HG03469 (cell line): ENCODE results near the gene SPTSSB.

Source experiments
- ATAC-seq: cut with Tn5 transposase; IDR thresholded peaks from one replicate; pipeline ENCODE4 v1.9.1; 2021; ENCODE audit warnings: mild to moderate bottlenecking, moderate library complexity, moderate number of reproducible peaks; ENCODE audit not compliant: unreplicated experiment

SPTSSB gene

DNA sequence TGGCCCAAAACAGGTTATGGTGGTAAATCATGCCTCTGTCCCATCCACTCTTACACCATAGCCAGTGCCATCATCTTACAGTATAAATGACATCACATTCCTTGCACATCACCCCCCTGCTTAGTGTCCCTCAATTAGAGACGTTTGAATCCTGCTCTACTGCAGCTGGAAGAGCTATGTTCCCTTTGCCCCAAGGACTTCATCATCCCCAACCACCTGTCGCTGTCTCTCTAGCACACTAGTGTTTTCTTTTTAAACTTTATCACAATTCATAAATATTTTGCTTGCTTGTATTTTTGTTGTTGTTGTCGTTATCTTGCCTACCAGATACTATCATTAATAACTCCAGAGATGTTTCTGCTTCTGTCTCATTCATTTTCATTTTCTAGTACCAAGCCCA, 28.7 kb downstream of the SPTSSB start:
- ATAC-seq = no peak

DNA sequence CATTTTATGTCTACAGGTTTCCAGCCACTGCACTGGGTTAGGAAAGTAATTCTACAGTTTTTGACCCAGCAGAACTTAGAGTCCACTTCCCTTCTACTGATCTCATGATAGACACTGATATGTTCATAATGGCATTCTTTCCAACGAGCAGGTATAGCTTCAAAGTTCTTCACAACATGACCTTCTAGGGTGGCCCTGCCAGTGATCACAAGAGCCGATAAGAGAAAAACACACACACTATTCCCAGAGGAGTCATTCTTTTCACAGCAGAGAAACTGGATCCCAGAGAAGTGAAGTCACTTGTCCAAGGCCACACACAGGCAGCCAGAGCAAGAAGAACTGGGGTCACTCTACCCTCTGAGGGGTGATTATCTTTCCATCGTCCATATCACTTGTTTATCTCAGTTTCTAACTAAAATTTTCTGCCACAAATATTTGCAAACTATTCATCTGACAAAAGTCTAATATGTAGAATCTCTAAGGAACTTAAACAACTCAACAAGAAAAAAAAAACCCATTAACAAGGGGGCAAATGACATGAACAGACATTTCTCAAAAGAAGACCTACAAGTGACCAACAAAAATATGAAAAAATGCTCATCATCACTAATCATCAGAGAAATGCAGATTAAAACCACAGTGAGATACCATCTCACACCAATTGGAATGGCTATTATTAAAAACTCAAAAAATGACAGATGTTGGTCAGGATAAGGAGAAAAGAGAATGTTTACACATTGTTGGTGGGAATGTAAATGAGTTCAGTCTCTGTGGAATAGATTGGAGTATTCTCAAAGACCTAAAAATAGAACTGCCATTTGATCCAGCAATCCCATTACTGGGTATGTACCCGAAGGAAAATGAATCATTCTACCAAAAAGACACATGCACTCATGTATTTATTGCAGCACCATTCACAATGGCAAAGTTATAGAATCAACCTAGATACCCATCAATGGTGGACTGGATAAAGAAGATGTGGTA, 31.5 kb downstream of the SPTSSB start:
- no peak for ATAC-seq

DNA sequence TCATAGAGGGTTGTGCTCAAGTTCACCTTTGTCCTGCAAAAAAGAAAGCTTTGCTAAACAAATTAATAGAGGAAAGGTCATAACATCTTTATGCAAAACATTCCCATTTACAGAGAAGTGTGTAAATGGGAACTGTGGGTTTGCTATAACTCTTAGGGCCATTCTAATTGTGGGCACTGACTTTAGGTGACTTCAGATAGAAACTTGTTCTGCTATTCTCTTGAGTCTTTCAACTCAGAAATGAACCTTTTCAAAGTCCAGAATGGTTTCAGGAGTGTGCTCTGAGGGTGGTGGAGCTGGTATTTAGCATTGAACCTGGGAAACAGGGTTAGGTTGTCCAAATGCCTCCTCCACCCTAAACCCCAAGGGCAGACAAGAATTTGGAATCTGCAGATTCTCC, 34.0 kb downstream of the SPTSSB start:
- no peak for ATAC-seq

- no peak for ATAC-seq
Observed at GRCh38 chr3:161336661-161337060, 34.7 kb downstream of the SPTSSB start.

DNA sequence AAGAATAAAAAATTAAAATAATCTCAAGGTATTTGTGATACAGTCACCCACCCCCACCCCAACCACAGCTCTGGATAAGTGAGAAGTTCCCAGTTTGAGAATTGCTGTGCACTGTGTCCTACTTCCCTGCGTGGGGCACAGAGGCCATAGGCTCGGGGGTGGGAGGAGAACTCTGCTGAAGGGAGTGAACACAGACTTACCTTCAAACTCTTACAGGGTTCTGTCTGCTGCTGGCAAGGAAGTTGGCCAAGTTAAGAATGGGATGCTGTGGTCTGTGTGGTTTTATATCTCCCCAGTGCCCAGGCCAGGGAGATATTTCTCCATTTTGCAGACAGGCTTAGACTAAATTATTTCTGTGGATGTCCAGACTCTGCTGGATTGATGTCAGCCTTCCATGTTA, 37.6 kb downstream of the SPTSSB start:
- ATAC-seq = no peak

DNA sequence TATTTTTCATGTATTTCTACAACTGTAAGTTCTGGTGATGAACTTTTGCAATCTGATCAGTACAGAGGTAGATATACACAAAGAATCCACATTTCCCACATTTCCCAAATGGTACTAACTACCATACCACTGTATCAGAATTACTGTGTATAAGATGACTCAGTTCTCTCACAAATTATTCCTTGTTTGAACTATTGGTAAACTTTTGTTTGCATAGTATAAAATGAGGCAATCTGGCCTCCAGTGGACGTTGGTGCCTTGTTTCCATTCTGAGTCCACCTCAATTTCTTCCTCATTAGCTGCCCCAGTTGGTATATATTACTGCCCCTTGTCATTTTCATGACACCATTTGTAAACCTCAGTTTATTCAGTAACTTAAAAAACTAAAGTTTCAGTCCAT, 38.5 kb downstream of the SPTSSB start:
- no peak for ATAC-seq

- no peak for ATAC-seq
Observed at GRCh38 chr3:161325059-161325458, 46.3 kb downstream of the SPTSSB start.

- no peak for ATAC-seq
Observed at GRCh38 chr3:161323926-161324621, 47.2 kb downstream of the SPTSSB start.

- ATAC-seq = no peak
Observed at GRCh38 chr3:161322781-161323568, 48.3 kb downstream of the SPTSSB start.

DNA sequence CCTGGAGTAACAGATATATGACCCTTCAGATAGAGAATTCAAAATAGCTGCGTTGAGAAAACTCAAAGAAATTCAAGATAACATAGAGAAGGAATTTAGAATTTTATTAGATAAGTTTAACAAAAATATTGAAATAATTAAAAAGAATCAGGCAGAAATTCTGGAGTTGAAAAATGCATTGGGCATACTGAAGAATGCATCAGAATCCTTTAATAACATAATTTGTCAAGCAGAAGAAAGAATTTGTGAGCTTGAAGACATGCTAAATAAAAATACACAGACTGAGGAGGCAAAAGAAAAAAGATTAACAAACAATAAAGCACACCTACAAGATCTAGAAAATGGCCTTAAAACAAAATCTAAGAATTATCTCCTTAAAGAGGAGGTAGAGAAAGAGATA, 50.5 kb downstream of the SPTSSB start:
- ATAC-seq = no peak

- ATAC-seq = no peak
Observed at GRCh38 chr3:161319867-161320266, 51.5 kb downstream of the SPTSSB start.

GRCh38 chr3:161317077-161317476, 54.2 kb downstream of the SPTSSB start:
- ATAC-seq = no peak

DNA sequence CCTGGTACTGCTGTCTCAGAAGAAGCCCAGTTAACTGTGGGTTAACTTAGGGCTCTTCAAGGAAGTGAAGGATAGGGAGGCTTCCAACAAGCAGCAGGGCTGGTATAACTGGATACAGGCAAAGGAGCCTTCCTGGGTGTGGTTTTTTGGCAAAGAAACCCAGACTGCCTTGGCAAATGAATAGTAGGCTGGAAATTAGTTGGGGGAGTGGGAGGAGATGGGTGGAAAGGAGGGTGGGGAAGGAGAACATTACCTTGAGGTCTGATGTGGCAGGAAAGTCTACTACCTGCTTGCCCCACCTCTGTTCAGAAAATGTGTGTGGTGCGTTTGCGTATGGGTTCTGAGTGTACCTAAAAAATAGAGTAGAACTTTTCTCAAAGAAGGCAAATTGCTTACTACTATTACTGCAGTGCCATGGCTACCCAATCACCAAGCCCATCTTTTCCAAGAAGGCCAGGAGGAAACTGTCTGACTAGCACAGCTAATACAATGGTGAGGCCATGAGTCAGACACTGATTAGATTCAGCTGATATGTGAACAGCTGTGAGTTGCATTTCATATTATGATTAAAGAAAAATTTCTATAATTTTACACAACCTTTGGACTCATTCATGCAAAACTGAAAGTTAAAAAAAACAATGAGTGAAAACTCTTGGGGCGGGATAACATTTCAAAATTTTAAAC, 55.2 kb downstream of the SPTSSB start:
- no peak for ATAC-seq

DNA sequence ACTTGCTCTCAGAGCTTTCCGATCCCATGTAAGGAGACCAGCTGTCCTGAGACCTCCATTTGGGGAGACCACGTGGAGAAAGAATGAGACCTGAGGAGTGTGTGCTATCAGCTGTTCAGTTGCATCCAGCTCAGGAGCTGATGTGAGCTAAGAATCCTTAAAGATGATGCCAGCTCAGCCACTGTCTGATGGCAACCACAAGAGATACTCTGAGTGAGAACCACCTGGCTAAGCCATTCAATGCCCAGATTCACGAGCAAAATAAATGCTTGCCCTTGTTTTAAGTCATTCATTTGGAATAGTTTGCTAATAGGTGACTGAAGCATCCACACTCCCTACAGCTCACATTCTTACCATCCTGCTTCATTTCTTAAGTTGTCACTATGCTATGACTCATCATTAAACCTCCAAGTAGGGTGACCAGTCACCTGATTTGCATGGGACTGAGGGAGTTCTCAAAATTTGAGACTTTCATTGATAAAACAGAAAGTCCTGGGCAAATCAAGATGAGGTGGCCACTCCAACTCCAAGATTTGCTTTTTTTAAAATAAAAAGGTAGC, 56.4 kb downstream of the SPTSSB start:
- peak; percentile 52 for ATAC-seq

- ATAC-seq = peak; percentile 58
Observed at GRCh38 chr3:161310649-161311423, 60.5 kb downstream of the SPTSSB start.

- no peak for ATAC-seq
Observed at GRCh38 chr3:161305095-161305991, 66.0 kb downstream of the SPTSSB start.

DNA sequence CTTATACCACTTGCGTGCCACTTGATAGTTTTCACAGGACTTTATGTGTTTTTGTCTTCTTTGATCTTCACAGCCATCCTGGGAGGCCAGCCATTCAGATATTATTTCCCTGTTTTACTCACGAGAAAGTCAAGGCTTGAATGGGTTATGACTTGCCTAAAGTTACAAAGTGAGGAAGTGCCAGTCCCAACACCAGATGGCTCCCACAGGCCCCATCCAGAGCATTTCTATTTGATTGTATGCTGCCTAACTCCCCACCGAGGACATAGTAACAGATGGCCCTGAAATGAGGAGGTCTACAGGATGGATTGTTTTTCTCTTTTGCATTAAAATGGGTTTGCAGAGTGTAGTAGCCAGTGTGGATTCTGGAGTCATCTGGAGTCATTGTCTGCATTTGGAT, 74.5 kb downstream of the SPTSSB start:
- ATAC-seq = no peak

- ATAC-seq = no peak
Observed at GRCh38 chr3:161295325-161295724, 76.0 kb downstream of the SPTSSB start.
